Breast epithelium (tissue), 4 donors: ENCODE data around the gene TLR6. TPM values are rescaled to one million over a fixed set of nuclear protein-coding genes. Genes with fewer than 3 reads are reported as not detected.

Source experiments
- DNase-seq, 2 donors: peaks; one replicate each; pipeline ENCODE4 v3.0.0-alpha.2; 2019; ENCODE audit warnings: low spot score in 2 of 2
- H3K27ac ChIP-seq, 2 donors: fragments of 200-600 bp; sonication (generic) in 1 of 2; one replicate each; pipeline ENCODE4 v1.5.1; 2016 to 2019; ENCODE audit warnings: mild to moderate bottlenecking in 1 of 2
- H3K27me3 ChIP-seq, 2 donors: fragments of 200-600 bp; sonication (generic) in 1 of 2; one replicate each; pipeline versions ENCODE4 v1.5.1 to v1.6.0; 2017 to 2019; ENCODE audit warnings: control low read depth in 1 of 2, mild to moderate bottlenecking in 1 of 2
- H3K36me3 ChIP-seq: fragments of 200-600 bp; one replicate; pipeline ENCODE4 v1.5.1; 2019
- H3K4me1 ChIP-seq, 2 donors: fragments of 200-600 bp; sonication (generic); one replicate each; pipeline ENCODE4 v1.5.1; 2016 to 2019; ENCODE audit warnings: control low read depth in 1 of 2
- H3K4me3 ChIP-seq, 3 donors: fragments of 200-600 bp; sonication (generic); 1 replicate in 2 of 3; 2 replicates in 1 of 3; pipeline ENCODE4 v1.5.1; 2016 to 2019; ENCODE audit warnings: mild to moderate bottlenecking in 3 of 3, moderate library complexity in 2 of 3
- H3K9me3 ChIP-seq, 2 donors: fragments of 200-600 bp; sonication (generic) in 1 of 2; one replicate each; pipeline ENCODE4 v1.5.1; 2016 to 2019; ENCODE audit warnings: control low read depth in 1 of 2
- CTCF ChIP-seq, 3 donors: fragments of 450-650 bp; IDR thresholded peaks; one replicate each; pipeline ENCODE4 v1.5.1; 2016 to 2017; ENCODE audit warnings: antibody characterized with exemption in 3 of 3, mild to moderate bottlenecking in 3 of 3, moderate library complexity in 3 of 3
- POLR2A ChIP-seq: fragments of 450-650 bp; IDR thresholded peaks from one replicate; pipeline ENCODE4 v1.6.1; 2016; ENCODE audit warnings: antibody characterized with exemption, mild to moderate bottlenecking, moderate library complexity
- POLR2AphosphoS5 ChIP-seq, 3 donors: sonication (generic); formaldehyde crosslinking; IDR thresholded peaks; one replicate each; pipeline ENCODE4 v1.6.1; 2017; ENCODE audit warnings: antibody characterized with exemption in 3 of 3
- intact Hi-C: fragments of 100-400 bp; cut with DNase I; formaldehyde crosslinking; loops from one replicate; pipeline ENCODE4 v1.15.1; 2023; ENCODE audit warnings: low total_unique reads
- total RNA-seq, 3 donors: library from RNA; depleted of rRNA; stranded (reverse); fragments of >200 nt; gene quantifications; one replicate each; pipeline ENCODE4 v1.1.0, GENCODE V29; 2016

TLR6 gene
- total RNA-seq, 3 donors from 2014 or later: 5.2 to 7.6 (median 5.3) TPM

GRCh38 chr4:38902221-38902620 lies 45.6 kb upstream of the TLR6 start:
- TF ChIP-seq POLR2A (no peak), POLR2AphosphoS5 (IDR thresholded peaks at IDR 0.05) (no peak), CTCF (IDR thresholded peaks at IDR 0.05) (no peak)
- H3K27me3 ChIP-seq: no peaks in the 10 kb centered on the region
- no peaks in the 10 kb centered on the region for H3K36me3 ChIP-seq
- no peak overlapping the region for H3K4me3 ChIP-seq
- H3K9me3 ChIP-seq: no peaks in the 10 kb centered on the region
- no peak for DNase-seq
- intact Hi-C loops: no loop called here
- no peak overlapping the region for H3K27ac ChIP-seq
- H3K4me1 ChIP-seq: no peaks in the 10 kb centered on the region

- H3K27me3 ChIP-seq: no peaks in the 10 kb centered on the region
- TF ChIP-seq POLR2AphosphoS5 (IDR thresholded peaks at IDR 0.05): no peak
- TF ChIP-seq CTCF (IDR thresholded peaks at IDR 0.05): no peak
- no peak for TF ChIP-seq POLR2A
- no peaks in the 10 kb centered on the region for H3K9me3 ChIP-seq
- H3K36me3 ChIP-seq: no peaks in the 10 kb centered on the region
- H3K27ac ChIP-seq: no peak overlapping the region
- intact Hi-C loops: no loop called here
- H3K4me3 ChIP-seq: no peak overlapping the region
- DNase-seq: no peak
- H3K4me1 ChIP-seq: no peaks in the 10 kb centered on the region
Observed at GRCh38 chr4:38898245-38898644, 41.6 kb upstream of the TLR6 start.

- DNase-seq: no peak
- H3K9me3 ChIP-seq: no peaks in the 10 kb centered on the region
- intact Hi-C loops: no loop called here
- H3K27me3 ChIP-seq: no peaks in the 10 kb centered on the region
- H3K4me1 ChIP-seq: no peaks in the 10 kb centered on the region
- no peaks in the 10 kb centered on the region for H3K36me3 ChIP-seq
- H3K27ac ChIP-seq: no peak overlapping the region
- no peak for TF ChIP-seq CTCF (IDR thresholded peaks at IDR 0.05)
- TF ChIP-seq POLR2AphosphoS5 (IDR thresholded peaks at IDR 0.05): no peak
- TF ChIP-seq POLR2A: no peak
- no peak overlapping the region for H3K4me3 ChIP-seq
Observed at GRCh38 chr4:38896940-38897339, 40.3 kb upstream of the TLR6 start.

- no peaks in the 10 kb centered on the region for H3K27me3 ChIP-seq
- intact Hi-C loops: loop anchor here (5.0 kb wide), 1 partner anchor 752 kb away; no protein-coding TSS in a partner anchor
- no peaks in the 10 kb centered on the region for H3K9me3 ChIP-seq
- no peak overlapping the region for H3K27ac ChIP-seq
- H3K4me1 ChIP-seq: no peaks in the 10 kb centered on the region
- no peak for TF ChIP-seq POLR2A
- no peak for TF ChIP-seq CTCF (IDR thresholded peaks at IDR 0.05)
- TF ChIP-seq POLR2AphosphoS5 (IDR thresholded peaks at IDR 0.05): no peak
- no peak for DNase-seq
- H3K36me3 ChIP-seq: no peaks in the 10 kb centered on the region
- H3K4me3 ChIP-seq: no peak overlapping the region
Observed at GRCh38 chr4:38894322-38894982, 37.8 kb upstream of the TLR6 start.

- Histone ChIP-seq H3K4me3 (no peak overlapping the region), H3K27me3 (no peaks in the 10 kb centered on the region), H3K9me3 (no peaks in the 10 kb centered on the region), H3K27ac (no peak overlapping the region), H3K4me1 (no peaks in the 10 kb centered on the region), H3K36me3 (no peaks in the 10 kb centered on the region)
- DNase-seq: no peak
- TF ChIP-seq POLR2AphosphoS5 (IDR thresholded peaks at IDR 0.05): no peak
- TF ChIP-seq CTCF (IDR thresholded peaks at IDR 0.05): no peak
- no peak for TF ChIP-seq POLR2A
- intact Hi-C loops: loop anchor here (5.0 kb wide), 1 partner anchor 749 kb away; no protein-coding TSS in a partner anchor
Observed at GRCh38 chr4:38891051-38891983, 34.7 kb upstream of the TLR6 start.
